GM23338 (cell line): ENCODE data around the gene CAMKK2. TPM values are rescaled to one million over a fixed set of nuclear protein-coding genes. Genes with fewer than 3 reads are reported as not detected.
"Not testable (repeated sequence)": the region's sequence is repeated elsewhere in the genome, so short reads cannot be mapped to it uniquely, and the experiment has no call there.

Experiments
- ATAC-seq: fragments of 200-7000 bp; cut with Tn5 transposase; 3 replicates; pipeline ENCODE4 v1.9.1; 2020
- DNase-seq: peaks from one replicate; pipeline ENCODE4 v3.0.0-alpha.2; 2015; ENCODE audit warnings: low spot score
- H2AFZ ChIP-seq: fragments of 200-600 bp; sonication (generic); 2 replicates; pipeline ENCODE4 v1.8.0; 2016; ENCODE audit warnings: antibody characterized with exemption, mild to moderate bottlenecking, moderate library complexity
- H3F3A ChIP-seq: fragments of 200-600 bp; sonication (generic); replicated peaks from 2 replicates; pipeline ENCODE4 v1.8.0; 2017; ENCODE audit warnings: antibody characterized with exemption, mixed run types, low read depth
- H3K27ac ChIP-seq: fragments of 200-600 bp; sonication (generic); 2 replicates; pipeline ENCODE4 v1.6.1; 2016; ENCODE audit warnings: low read depth
- H3K27me3 ChIP-seq: fragments of 200-600 bp; sonication (generic); 2 replicates; pipeline ENCODE4 v1.8.0; 2016; ENCODE audit warnings: mild to moderate bottlenecking, mixed run types, moderate library complexity; ENCODE audit not compliant: insufficient read depth
- H3K36me3 ChIP-seq: fragments of 200-600 bp; sonication (generic); 2 replicates; pipeline ENCODE4 v1.8.0; 2016; ENCODE audit warnings: mild to moderate bottlenecking; ENCODE audit not compliant: insufficient read depth
- H3K4me1 ChIP-seq: fragments of 200-600 bp; sonication (generic); 2 replicates; pipeline ENCODE4 v1.8.0; 2016; ENCODE audit warnings: mild to moderate bottlenecking, moderate library complexity; ENCODE audit not compliant: insufficient read depth
- H3K4me2 ChIP-seq: fragments of 200-600 bp; sonication (generic); 2 replicates; pipeline ENCODE4 v1.7.1; 2017; ENCODE audit warnings: mixed run types
- H3K4me3 ChIP-seq: fragments of 200-600 bp; sonication (generic); 2 replicates; pipeline ENCODE4 v1.6.1; 2016; ENCODE audit warnings: mixed run types
- H3K79me2 ChIP-seq: fragments of 200-600 bp; sonication (generic); replicated peaks from 2 replicates; pipeline ENCODE4 v1.8.0; 2017; ENCODE audit warnings: mild to moderate bottlenecking; ENCODE audit not compliant: insufficient read depth
- H3K9me2 ChIP-seq: fragments of 200-600 bp; sonication (generic); 2 replicates; pipeline ENCODE4 v1.8.0; 2017; ENCODE audit not compliant: insufficient read depth
- H4K20me1 ChIP-seq: fragments of 200-600 bp; sonication (generic); replicated peaks from 2 replicates; pipeline ENCODE4 v1.8.0; 2017; ENCODE audit warnings: mild to moderate bottlenecking; ENCODE audit not compliant: insufficient read depth
- H3K27ac Mint-ChIP-seq: 2 replicates; pipeline ENCODE4 v1.8.0; 2020; ENCODE audit warnings: inconsistent platforms, mild to moderate bottlenecking, moderate library complexity, mixed read lengths
- H3K27me3 Mint-ChIP-seq: 3 replicates; pipeline ENCODE4 v1.8.0; 2022; ENCODE audit warnings: low read depth, mild to moderate bottlenecking, moderate library complexity, mixed read lengths, inconsistent platforms; ENCODE audit not compliant: insufficient read depth, poor library complexity
- H3K36me3 Mint-ChIP-seq: 3 replicates; pipeline ENCODE4 v1.8.0; 2021; ENCODE audit warnings: low read depth, mild to moderate bottlenecking, inconsistent platforms, moderate library complexity, mixed read lengths
- H3K4me1 Mint-ChIP-seq: 3 replicates; pipeline ENCODE4 v1.8.0; 2020; ENCODE audit warnings: mild to moderate bottlenecking, inconsistent platforms, mixed read lengths
- H3K4me3 Mint-ChIP-seq: 3 replicates; pipeline ENCODE4 v1.8.0; 2021; ENCODE audit warnings: moderate library complexity, mild to moderate bottlenecking, inconsistent platforms, mixed read lengths
- H3K9me3 Mint-ChIP-seq: 3 replicates; pipeline ENCODE4 v1.8.0; 2020; ENCODE audit warnings: moderate library complexity, mild to moderate bottlenecking, inconsistent platforms, mixed read lengths
- JUNB ChIP-seq: IDR thresholded peaks from one replicate; pipeline ENCODE4 v1.6.1; 2016; ENCODE audit warnings: antibody characterized with exemption; ENCODE audit not compliant: unreplicated experiment
- POLR2AphosphoS5 ChIP-seq: IDR thresholded peaks from 2 replicates; pipeline ENCODE4 v1.6.1; 2016; ENCODE audit warnings: antibody characterized with exemption, low read depth
- ZNF462 ChIP-seq: fragments of 250-450 bp; sonication (Bioruptor Pico); IDR thresholded peaks from 2 replicates; pipeline ENCODE4 v1.5.0; 2020; ENCODE audit warnings: mild to moderate bottlenecking, moderate library complexity
- polyA plus RNA-seq: library from polyadenylated mRNA; unstranded; fragments of >200 nt; fragmentation: Nextera tagmentation; extraction: Ambion mirVana; gene quantifications from 2 replicates; pipeline ENCODE4 v1.2.1, GENCODE V29; 2016
- total RNA-seq: library from RNA; depleted of rRNA; stranded (reverse); fragments of >200 nt; shearing (Covaris generic); gene quantifications from 2 replicates; pipeline ENCODE4 v1.2.3, GENCODE V29; 2014

The CAMKK2 gene
- total and polyA plus RNA-seq, 2 experiments from 2014 or later = 10.3 to 26.4 TPM

GRCh38 chr12:121282072-121282742, 14.3 kb downstream of the CAMKK2 start (continued):
- no peak for TF ChIP-seq ZNF462 (CRISPR knock-in tag)
- no peak for TF ChIP-seq POLR2AphosphoS5
- no peak for TF ChIP-seq JUNB

DNA sequence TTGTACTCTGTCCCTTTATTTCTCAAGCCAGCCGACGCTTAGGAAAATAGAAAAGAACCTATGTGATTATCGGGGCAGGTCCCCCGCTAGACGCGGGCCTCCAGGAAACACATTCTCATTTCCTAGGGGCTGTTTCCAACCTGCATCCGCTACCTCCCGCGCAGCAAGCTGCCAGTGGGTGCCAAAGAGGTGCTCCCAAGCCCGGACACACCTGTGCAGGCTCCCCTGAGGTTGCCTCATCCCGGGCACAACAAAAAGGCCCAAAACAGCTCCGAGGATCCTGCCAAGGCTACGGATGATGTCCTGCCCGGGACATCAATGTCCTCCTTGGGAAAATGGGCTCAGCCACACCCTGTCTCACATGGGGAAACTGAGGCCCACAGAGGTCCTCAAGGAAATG, 15.4 kb downstream of the CAMKK2 start:
- not testable (repeated sequence) for H3K36me3 ChIP-seq, H3K79me2 ChIP-seq, H3K9me2 ChIP-seq, H3K27me3 ChIP-seq, DNase-seq, H3K9me3 Mint-ChIP-seq, H2AFZ ChIP-seq, H3K27me3 Mint-ChIP-seq, H3F3A ChIP-seq, H4K20me1 ChIP-seq, H3K4me3 ChIP-seq
- peaks cover 34% of the 10 kb centered on the region for H3K4me1 Mint-ChIP-seq
- peak; percentile 19; the same call in 2 of the 3 replicates for ATAC-seq
- Histone ChIP-seq H3K4me1 (peaks cover 16% of the 10 kb centered on the region; the same call in 1 of the 2 replicates), H3K27ac (peak overlapping the region; percentile 45; the same call in 1 of the 2 replicates), H3K4me2 (peak overlapping the region; percentile 62; the same call in 1 of the 2 replicates)
- H3K4me3 Mint-ChIP-seq = peak overlapping the region; percentile 55
- peak overlapping the region; percentile 56 for H3K27ac Mint-ChIP-seq
- peaks cover 20% of the 10 kb centered on the region; the same call in 2 of the 3 replicates for H3K36me3 Mint-ChIP-seq

GRCh38 chr12:121280531-121280930, 16.0 kb downstream of the CAMKK2 start:
- not testable (repeated sequence) for H4K20me1 ChIP-seq, H2AFZ ChIP-seq, H3K36me3 ChIP-seq, H3K79me2 ChIP-seq, H3K4me3 ChIP-seq, H3F3A ChIP-seq, H3K27me3 ChIP-seq, H3K27me3 Mint-ChIP-seq, DNase-seq, H3K9me3 Mint-ChIP-seq, H3K9me2 ChIP-seq
- peaks cover 16% of the 10 kb centered on the region; the same call in 1 of the 2 replicates for H3K4me1 ChIP-seq
- ATAC-seq = peak; percentile 29
- Mint-ChIP-seq H3K4me3 (peak overlapping the region; percentile 55), H3K27ac (peak overlapping the region; percentile 56; the same call in 1 of the 2 replicates), H3K36me3 (peaks cover 24% of the 10 kb centered on the region; the same call in 2 of the 3 replicates), H3K4me1 (peaks cover 34% of the 10 kb centered on the region)
- peak overlapping the region; percentile 59 for H3K27ac ChIP-seq
- H3K4me2 ChIP-seq = 0 out of 2 replicates have a peak overlapping the region, but pooled peaks have one; percentile 25
